ENCODE measurements around the gene LOXHD1.

The LOXHD1 gene, protein sequence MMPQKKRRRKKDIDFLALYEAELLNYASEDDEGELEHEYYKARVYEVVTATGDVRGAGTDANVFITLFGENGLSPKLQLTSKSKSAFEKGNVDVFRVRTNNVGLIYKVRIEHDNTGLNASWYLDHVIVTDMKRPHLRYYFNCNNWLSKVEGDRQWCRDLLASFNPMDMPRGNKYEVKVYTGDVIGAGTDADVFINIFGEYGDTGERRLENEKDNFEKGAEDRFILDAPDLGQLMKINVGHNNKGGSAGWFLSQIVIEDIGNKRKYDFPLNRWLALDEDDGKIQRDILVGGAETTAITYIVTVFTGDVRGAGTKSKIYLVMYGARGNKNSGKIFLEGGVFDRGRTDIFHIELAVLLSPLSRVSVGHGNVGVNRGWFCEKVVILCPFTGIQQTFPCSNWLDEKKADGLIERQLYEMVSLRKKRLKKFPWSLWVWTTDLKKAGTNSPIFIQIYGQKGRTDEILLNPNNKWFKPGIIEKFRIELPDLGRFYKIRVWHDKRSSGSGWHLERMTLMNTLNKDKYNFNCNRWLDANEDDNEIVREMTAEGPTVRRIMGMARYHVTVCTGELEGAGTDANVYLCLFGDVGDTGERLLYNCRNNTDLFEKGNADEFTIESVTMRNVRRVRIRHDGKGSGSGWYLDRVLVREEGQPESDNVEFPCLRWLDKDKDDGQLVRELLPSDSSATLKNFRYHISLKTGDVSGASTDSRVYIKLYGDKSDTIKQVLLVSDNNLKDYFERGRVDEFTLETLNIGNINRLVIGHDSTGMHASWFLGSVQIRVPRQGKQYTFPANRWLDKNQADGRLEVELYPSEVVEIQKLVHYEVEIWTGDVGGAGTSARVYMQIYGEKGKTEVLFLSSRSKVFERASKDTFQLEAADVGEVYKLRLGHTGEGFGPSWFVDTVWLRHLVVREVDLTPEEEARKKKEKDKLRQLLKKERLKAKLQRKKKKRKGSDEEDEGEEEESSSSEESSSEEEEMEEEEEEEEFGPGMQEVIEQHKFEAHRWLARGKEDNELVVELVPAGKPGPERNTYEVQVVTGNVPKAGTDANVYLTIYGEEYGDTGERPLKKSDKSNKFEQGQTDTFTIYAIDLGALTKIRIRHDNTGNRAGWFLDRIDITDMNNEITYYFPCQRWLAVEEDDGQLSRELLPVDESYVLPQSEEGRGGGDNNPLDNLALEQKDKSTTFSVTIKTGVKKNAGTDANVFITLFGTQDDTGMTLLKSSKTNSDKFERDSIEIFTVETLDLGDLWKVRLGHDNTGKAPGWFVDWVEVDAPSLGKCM (N-terminal part only)

DNA sequence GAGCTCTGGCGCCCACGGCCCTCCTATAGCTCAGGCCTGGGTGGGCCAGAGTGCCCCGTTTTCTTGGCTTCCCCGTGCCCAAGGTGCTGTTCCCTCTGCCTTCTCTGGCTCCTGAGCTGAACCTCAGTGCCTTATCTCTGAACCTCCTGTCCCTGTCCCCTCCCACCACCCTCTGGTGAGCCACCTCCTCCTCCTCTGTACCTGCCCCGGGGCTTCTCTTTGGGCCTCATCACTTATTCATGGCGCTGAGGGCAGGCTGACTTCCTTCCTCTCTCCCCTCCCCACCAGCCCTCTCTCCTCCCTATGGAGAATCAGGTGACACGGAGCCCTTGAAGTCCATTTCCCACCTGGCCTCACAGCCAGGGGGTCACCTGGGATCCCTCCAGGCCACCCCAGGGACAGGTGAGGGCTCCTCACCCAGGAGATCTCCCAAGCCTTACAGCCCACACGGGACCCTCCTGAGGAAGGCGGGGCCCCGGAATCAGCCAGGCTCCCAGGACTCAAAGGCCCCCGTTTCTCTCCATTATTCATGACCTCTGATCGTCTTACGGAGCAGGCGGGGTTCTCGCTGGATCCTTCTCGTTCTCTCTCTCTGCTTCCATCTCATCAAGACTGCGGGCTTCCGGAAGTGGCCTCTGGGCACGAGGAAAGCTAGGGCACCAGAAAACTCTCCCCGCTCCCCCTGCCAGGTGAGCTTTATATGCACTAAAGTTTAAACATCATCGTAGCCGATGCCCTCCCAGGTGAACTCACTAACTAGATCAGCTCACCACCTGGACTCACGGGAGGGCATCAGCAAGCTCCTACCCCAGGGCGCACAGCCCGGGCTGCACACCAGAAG, at the start of gene LOXHD1:
LOXHD1 (minus strand) TSS at position 106 of the 841 bp plus-strand sequence. CDS start 187 bp downstream, outside the sequence.
- DNase-seq, result no peak

DNA sequence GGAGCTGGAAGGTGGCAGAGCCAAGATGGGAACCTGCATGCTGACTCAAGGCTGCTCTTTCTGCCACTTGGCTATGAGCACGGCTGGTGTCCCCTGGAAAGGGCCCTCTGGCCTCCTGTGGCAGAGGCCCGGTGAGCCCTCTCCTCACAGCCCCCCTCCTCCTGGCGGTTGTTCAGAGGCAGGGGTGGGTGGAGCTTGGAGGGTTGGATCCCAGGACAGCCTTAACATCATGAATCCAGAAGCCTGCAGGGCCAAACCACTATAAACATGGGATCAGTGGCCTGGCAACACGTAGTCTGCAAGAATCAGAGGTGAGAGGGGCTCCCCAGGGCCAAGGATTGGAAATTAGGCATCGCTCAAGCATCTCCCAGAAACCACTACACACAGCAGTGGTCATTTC, 48.5 kb upstream of the LOXHD1 start:
- no peak for DNase-seq

GRCh38 chr18:46704816-46705215, 47.8 kb upstream of the LOXHD1 start:
- no peak for DNase-seq

DNA sequence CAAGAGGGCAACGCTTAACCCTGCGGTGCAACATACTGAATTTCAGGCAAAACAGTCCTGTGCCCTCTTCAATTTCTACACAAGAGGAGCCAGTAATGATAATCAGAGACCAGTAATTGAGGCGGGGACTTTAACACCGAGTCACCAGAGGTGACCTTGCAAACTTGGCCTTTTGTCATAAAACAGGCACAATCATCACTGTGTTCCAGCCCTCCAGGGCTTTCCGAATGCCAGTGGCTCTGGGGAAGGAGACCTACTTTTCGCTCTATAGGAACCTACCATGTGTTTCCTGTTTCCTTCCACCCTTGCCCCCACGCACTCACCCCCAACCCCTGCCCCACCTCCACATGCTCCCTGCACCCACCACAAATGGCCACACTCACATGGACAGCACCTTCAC, 47.2 kb upstream of the LOXHD1 start:
- no peak for DNase-seq

DNA sequence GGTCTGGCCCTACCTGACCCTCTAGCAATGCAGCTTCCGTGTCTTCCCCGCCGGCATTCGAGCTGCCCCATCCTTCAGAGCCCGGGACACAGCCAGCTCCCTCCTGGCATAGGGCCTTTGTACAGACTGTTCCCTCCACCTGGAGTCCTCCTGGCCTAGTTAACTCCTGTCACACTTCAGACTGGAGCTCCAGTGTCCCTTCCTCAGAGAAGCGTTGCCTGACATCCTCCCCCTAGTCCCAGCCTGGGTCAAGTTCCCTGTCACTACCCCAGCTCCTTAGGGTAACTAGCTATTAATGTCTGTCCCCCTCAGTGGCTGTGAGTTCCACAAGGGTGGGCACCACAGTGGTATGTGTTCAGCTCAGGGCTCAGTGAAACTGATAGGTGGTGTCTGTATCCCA, 45.5 kb upstream of the LOXHD1 start:
- no peak for DNase-seq

DNA sequence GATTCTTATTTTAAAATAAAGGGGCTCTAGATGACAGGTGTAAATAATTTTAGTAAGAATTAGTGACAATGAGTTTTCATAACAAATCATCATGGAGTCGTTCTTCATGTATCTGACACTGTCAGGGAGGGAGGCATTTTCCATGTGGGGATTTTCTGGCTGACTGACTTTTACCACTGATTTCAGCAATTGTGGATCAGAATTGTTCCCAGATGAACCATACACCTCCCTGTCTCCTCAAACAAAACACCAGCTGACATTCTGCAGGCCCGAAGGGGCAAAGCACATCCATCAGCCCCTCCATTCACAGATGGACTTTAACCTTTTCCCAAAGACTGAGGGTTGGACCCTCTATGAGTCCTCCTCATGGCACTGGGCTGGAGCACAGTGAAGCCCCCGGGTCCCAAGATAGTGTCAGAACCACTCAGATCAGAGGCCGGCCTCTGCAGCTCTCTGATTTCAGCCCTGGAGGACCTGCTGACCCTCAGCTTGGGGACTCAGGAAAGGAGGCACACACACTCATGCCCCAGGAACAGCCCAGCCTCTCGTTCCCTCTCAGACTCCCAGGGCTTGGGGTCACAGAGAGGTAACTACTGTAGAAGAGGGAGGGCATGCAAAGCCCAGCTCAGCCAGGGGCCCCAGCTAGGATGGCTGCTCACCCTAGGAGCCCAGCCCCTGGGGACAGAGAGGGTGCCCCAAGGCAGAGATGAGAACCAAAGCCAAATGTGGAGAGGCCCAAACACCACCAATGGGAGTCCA, 43.2 kb upstream of the LOXHD1 start:
- no peak for DNase-seq

- no peak for DNase-seq
Observed at GRCh38 chr18:46696702-46697101, 39.7 kb upstream of the LOXHD1 start.

- DNase-seq, result no peak
Observed at GRCh38 chr18:46696268-46696667, 39.2 kb upstream of the LOXHD1 start.

GRCh38 chr18:46693996-46694395, 37.0 kb upstream of the LOXHD1 start:
- no peak for DNase-seq

- no peak for DNase-seq
Observed at GRCh38 chr18:46688853-46689525, 32.0 kb upstream of the LOXHD1 start.

GRCh38 chr18:46686186-46686585, 29.2 kb upstream of the LOXHD1 start:
- no peak for DNase-seq

DNA sequence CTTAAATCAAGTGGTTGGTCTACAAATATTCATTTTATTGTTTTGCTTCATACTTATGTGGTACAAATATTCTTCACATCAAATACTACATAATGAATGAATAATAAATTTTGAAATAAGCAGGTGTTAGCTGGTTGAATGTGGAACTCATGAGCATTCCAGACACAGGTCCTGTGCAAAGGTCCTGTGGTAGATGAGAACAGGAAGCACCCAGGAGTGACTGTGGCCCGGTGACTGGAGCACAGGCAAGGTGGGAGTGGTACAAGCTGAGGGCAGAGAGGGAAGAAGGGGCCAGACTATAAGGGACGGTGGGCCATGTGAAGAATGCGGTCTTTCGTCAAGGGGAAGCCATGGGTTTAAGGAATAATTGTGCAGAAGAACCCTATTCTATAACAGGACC, 26.2 kb upstream of the LOXHD1 start:
- DNase-seq, result no peak

- no peak for DNase-seq
Observed at GRCh38 chr18:46680784-46681695, 24.0 kb upstream of the LOXHD1 start.

DNA sequence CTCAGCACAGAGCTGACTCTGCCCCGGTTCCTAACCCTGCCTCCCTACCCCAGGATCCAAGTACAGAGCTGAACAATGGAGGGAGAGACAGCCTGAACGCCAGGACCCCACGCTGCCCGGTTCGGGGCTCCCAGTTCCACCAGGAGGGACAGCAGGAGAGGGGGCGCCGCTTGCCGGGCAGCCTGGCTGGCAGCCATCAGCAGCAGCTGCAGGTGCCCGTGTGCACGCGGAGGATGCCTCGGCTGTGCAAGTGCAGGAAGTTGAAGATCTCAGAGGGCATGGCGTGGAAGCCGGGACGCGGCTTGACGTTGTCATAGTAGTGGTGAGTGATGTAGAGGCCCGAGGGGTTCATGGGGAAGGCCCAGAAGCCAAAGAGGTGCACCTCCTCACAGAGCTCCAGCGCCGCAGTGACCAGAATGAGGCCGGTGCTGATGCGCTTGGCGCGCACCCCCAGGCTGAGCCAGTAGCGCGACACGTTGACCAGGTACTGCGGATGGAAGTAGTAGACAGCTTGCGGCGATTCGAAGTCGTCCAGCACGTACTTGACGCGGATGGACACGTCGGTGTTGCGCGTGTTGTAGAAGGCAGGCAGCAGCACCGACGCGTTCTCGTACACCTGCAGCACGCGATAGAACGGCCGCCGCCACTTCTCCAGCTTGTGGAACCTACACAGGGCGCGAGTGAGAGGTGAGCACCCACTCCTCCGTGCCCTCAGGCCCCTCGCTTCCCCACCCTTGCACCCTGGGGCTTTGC, 23.0 kb upstream of the LOXHD1 start:
- DNase-seq, result no peak

DNA sequence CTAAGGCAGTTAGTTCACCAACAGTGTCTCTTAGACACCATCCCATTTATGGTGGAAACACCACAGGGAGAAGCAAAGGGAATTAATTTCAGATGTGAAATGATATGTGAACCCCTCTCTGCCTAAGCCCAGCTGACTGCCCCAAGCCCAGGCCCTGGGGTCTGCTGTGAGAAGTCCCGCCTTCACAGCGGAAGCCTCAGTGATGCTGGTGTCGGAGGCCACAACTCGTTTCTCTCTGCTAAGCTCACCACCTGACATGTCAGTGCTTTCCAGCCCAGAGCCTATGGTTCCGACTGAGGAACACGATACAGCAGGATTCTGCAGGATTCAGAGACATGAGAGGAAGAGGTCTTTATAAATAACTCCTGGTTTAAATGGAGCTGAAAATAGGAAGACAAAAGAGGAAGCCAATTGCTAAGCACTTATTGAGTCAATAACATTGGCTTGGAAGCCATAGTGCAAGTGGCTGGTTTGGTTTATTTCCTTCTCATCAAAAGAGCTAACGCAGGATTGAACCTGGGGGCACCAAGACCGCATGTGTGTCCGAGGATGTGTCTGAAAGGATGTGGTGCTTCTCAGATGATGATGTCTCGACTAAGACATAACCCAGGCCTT, 21.9 kb upstream of the LOXHD1 start:
- DNase-seq, result no peak

DNA sequence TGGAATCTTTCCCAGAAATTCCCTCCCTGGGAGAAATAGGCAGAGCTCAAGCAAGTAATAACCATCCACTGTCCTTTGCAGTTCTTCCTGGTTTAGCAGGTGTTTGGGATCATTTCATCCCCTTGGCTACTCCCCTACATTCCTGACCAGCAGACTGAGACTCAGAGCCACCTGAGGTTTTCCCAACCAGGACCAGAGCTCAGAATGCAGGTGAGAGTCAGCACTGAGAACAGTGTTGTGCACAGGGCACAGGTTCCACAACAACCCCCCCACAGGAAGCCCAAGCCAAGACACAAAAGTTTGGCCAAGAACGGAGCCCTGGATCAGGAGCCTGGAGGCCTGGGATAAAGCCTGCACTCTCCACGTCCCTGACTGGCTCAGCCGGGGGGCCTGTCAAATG, 21.0 kb upstream of the LOXHD1 start:
- DNase-seq, result no peak

DNA sequence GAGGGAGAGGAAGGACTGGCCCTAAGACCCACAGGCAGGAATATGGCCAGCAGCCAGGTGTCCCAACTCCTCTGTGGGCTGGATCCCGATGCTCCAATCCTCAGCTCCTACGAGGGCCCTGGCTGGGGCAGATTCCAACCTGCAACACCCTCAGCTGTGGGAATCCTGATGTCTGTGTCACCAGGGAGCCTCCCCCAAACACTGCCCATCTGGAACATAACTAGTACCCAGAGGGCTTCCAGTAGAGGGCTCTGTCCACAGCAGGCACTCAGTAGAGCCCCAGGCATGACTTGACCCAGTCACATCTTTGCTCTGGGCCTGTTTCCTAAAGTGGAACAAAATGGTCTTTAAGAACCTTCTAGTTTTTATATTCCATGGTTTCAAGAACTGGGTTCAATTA, 20.6 kb upstream of the LOXHD1 start:
- no peak for DNase-seq

DNA sequence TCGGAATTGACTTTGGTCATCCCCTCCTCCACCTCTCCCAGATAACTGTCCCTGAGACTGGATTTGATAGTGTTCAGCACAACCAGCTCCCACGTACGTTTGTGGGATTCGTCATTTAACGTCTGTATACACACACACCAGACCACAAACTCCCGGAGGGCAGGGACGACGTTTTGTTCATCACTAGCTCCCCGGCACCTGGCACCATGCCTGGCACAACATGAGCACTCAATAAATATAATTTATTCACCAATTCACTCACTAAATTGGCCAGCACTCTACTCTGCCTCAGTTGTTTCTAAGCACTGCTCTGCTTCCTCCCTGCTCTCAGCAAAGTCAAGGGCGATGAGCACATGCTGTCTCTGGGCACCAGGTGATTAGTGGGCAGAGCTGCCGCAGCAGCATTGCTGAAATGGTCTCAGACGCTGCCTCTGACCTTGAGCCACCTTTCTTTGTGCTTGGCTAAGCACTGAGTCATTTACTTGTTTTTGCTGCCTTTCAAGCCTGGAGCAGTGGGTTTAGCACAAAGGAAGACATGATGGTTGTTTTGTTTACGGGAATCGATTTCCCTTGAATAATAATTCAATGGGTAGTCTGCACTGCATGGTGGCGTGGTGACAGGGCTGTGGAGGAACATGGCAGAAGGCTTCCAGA, 19.3 kb upstream of the LOXHD1 start:
- DNase-seq, result no peak
